ENCODE measurements around the gene ZC3H12D.

GRCh38 chr6:149456311-149457021 lies 28.3 kb downstream of the ZC3H12D start:
- TF ChIP-seq EZH2 (IDR thresholded peaks at IDR 0.05; ENCODE audit: low read length, unreplicated experiment) (no peak), EZH2phosphoT487 (IDR thresholded peaks at IDR 0.05; ENCODE audit: borderline replicate concordance, low read length) (no peak)

All from PC-3 (cell line).